H9 (cell line): Measurements from ENCODE around the gene MACROD1. TPM values are rescaled to one million over a fixed set of nuclear protein-coding genes. Genes with fewer than 3 reads are reported as not detected.

Experiments
- DNase-seq: peaks from one replicate; pipeline ENCODE4 v3.0.0-alpha.2; 2017
- H2AFZ ChIP-seq: one replicate; pipeline ENCODE4 v1.6.1; 2013; ENCODE audit warnings: mild to moderate bottlenecking, low read length, control low read depth, moderate library complexity
- H2AK5ac ChIP-seq: 2 replicates; pipeline ENCODE4 v1.6.1; 2013; ENCODE audit warnings: low read length, control low read depth, mixed read lengths; ENCODE audit not compliant: insufficient read length
- H2BK120ac ChIP-seq: one replicate; pipeline ENCODE4 v1.6.1; 2013; ENCODE audit warnings: low read depth, mild to moderate bottlenecking, low read length, control low read depth, inconsistent platforms; ENCODE audit not compliant: poor library complexity, severe bottlenecking
- H2BK12ac ChIP-seq: 2 replicates; pipeline ENCODE4 v1.6.1; 2013; ENCODE audit warnings: low read length, control low read depth, mixed read lengths, low read depth; ENCODE audit not compliant: insufficient read length
- H2BK15ac ChIP-seq: 2 replicates; pipeline ENCODE4 v1.6.1; 2013; ENCODE audit warnings: low read depth, low read length, control low read depth
- H2BK20ac ChIP-seq: one replicate; pipeline ENCODE4 v1.6.1; 2013; ENCODE audit warnings: low read depth, mild to moderate bottlenecking, low read length, control low read depth, inconsistent platforms; ENCODE audit not compliant: poor library complexity, severe bottlenecking
- H2BK5ac ChIP-seq: 2 replicates; pipeline ENCODE4 v1.6.1; 2013; ENCODE audit warnings: low read length, control low read depth, mixed read lengths; ENCODE audit not compliant: insufficient read length
- H3K14ac ChIP-seq: 2 replicates; pipeline ENCODE4 v1.6.1; 2013; ENCODE audit warnings: low read length, control low read depth; ENCODE audit not compliant: insufficient read depth
- H3K18ac ChIP-seq: 2 replicates; pipeline ENCODE4 v1.6.1; 2013; ENCODE audit warnings: low read depth, mild to moderate bottlenecking, mixed read lengths, low read length, control low read depth; ENCODE audit not compliant: insufficient read length
- H3K23ac ChIP-seq: 2 replicates; pipeline ENCODE4 v1.6.1; 2013; ENCODE audit warnings: low read length, control low read depth, mixed read lengths, low read depth; ENCODE audit not compliant: insufficient read length
- H3K23me2 ChIP-seq: 2 replicates; pipeline ENCODE4 v1.6.1; 2013; ENCODE audit warnings: low read depth, mild to moderate bottlenecking, mixed read lengths, low read length, control low read depth; ENCODE audit not compliant: insufficient read length, poor library complexity, severe bottlenecking
- H3K27ac ChIP-seq: 2 replicates; pipeline ENCODE4 v1.5.1; 2013; ENCODE audit warnings: low read length, control low read depth, mixed read lengths, low read depth; ENCODE audit not compliant: insufficient read length
- H3K27me3 ChIP-seq: 2 replicates; pipeline ENCODE4 v1.6.1; 2013; ENCODE audit warnings: low read length, control low read depth, inconsistent platforms; ENCODE audit not compliant: insufficient read depth
- H3K4ac ChIP-seq: 2 replicates; pipeline ENCODE4 v1.6.1; 2013; ENCODE audit warnings: low read depth, mild to moderate bottlenecking, control low read depth, inconsistent platforms, low read length, moderate library complexity
- H3K4me1 ChIP-seq: 2 replicates; pipeline ENCODE4 v1.6.1; 2013; ENCODE audit warnings: low read length, control low read depth, inconsistent platforms; ENCODE audit not compliant: insufficient read depth
- H3K4me2 ChIP-seq: 2 replicates; pipeline ENCODE4 v1.6.1; 2013; ENCODE audit warnings: low read length, control low read depth, mixed read lengths; ENCODE audit not compliant: insufficient read length, insufficient read depth
- H3K56ac ChIP-seq: 2 replicates; pipeline ENCODE4 v1.6.1; 2013; ENCODE audit warnings: low read depth, mild to moderate bottlenecking, mixed read lengths, low read length, control low read depth; ENCODE audit not compliant: insufficient read length
- H3K79me1 ChIP-seq: 2 replicates; pipeline ENCODE4 v1.6.1; 2013; ENCODE audit warnings: low read depth, mild to moderate bottlenecking, moderate library complexity, low read length, control low read depth, inconsistent platforms; ENCODE audit not compliant: insufficient read depth, poor library complexity, severe bottlenecking
- H3K79me2 ChIP-seq: 2 replicates; pipeline ENCODE4 v1.6.1; 2013; ENCODE audit warnings: low read length, control low read depth, inconsistent platforms; ENCODE audit not compliant: insufficient read depth
- H3K9ac ChIP-seq: 2 replicates; pipeline ENCODE4 v1.6.1; 2013; ENCODE audit warnings: low read length, control low read depth, mixed read lengths; ENCODE audit not compliant: insufficient read length; ENCODE audit errors: extremely low read depth
- H3K9me3 ChIP-seq: one replicate; pipeline ENCODE4 v1.6.1; 2013; ENCODE audit warnings: low read depth, low read length, inconsistent platforms; ENCODE audit not compliant: control insufficient read depth
- H3T11ph ChIP-seq: one replicate; pipeline ENCODE4 v1.6.1; 2013; ENCODE audit warnings: mild to moderate bottlenecking, low read length, control low read depth, inconsistent platforms
- H4K20me1 ChIP-seq: one replicate; pipeline ENCODE4 v1.6.1; 2013; ENCODE audit not compliant: control insufficient read depth, insufficient read length, insufficient read depth
- H4K5ac ChIP-seq: 2 replicates; pipeline ENCODE4 v1.6.1; 2013; ENCODE audit warnings: low read depth, mild to moderate bottlenecking, mixed read lengths, low read length, control low read depth; ENCODE audit not compliant: insufficient read length
- H4K8ac ChIP-seq: replicated peaks from 2 replicates; pipeline ENCODE4 v1.6.1; 2013; ENCODE audit warnings: low read length, control low read depth, mixed read lengths, low read depth; ENCODE audit not compliant: insufficient read length
- H4K91ac ChIP-seq: 2 replicates; pipeline ENCODE4 v1.6.1; 2013; ENCODE audit warnings: low read depth, mild to moderate bottlenecking, moderate library complexity, mixed read lengths, low read length, control low read depth; ENCODE audit not compliant: insufficient read length
- H3K27ac Mint-ChIP-seq, 3 experiments: 2 replicates in 2 of 3; 3 replicates in 1 of 3; pipeline ENCODE4 v1.8.0; 2020 to 2021; ENCODE audit warnings: mixed read lengths in 3 of 3, mild to moderate bottlenecking in 1 of 3, moderate library complexity in 1 of 3
- H3K27me3 Mint-ChIP-seq: 2 replicates; pipeline ENCODE4 v1.8.0; 2021; ENCODE audit warnings: low read depth, mild to moderate bottlenecking, moderate library complexity, mixed read lengths
- H3K36me3 Mint-ChIP-seq, 3 experiments: 2 replicates in 2 of 3; 3 replicates in 1 of 3; pipeline ENCODE4 v1.8.0; 2020 to 2021; ENCODE audit warnings: low read depth in 3 of 3, mixed read lengths in 3 of 3; ENCODE audit not compliant: insufficient read depth in 1 of 3
- H3K4me1 Mint-ChIP-seq, 2 experiments: 2 replicates each; pipeline ENCODE4 v1.8.0; 2020; ENCODE audit warnings: mixed read lengths in 2 of 2
- H3K4me3 Mint-ChIP-seq, 2 experiments: 2 replicates in 1 of 2; 3 replicates in 1 of 2; pipeline ENCODE4 v1.8.0; 2020 to 2021; ENCODE audit warnings: mild to moderate bottlenecking in 2 of 2, mixed read lengths in 2 of 2, moderate library complexity in 1 of 2
- H3K9me3 Mint-ChIP-seq, 2 experiments: 2 replicates in 1 of 2; 3 replicates in 1 of 2; pipeline ENCODE4 v1.8.0; 2020; ENCODE audit warnings: mild to moderate bottlenecking in 2 of 2, mixed read lengths in 2 of 2, moderate library complexity in 1 of 2
- CTCF ChIP-seq: fragments of 200-600 bp; sonication (generic); conservative IDR thresholded peaks from 3 replicates; pipeline ENCODE4 v1.8.0; 2021; ENCODE audit warnings: antibody characterized with exemption, mild to moderate bottlenecking
- WGBS: extraction: QIAGEN DNeasy Blood & Tissue Kit; methylation state at CpG from one replicate; pipeline ENCODE4 v1.1.7; 2013; ENCODE audit warnings: missing lambda C conversion rate, low lambda C conversion rate, mixed read lengths; ENCODE audit not compliant: insufficient read length; ENCODE audit errors: extremely low coverage; 5-methylcytosine and 5-hydroxymethylcytosine counted together
- total RNA-seq: library from RNA; stranded (reverse); gene quantifications from 2 replicates; pipeline ENCODE4 v1.2.1, GENCODE V29; 2021

Gene MACROD1
- total RNA-seq, 1 experiment from 2014 or later = 21.2 TPM

- H3K23ac ChIP-seq = no peak overlapping the region
- no peak overlapping the region for H2BK120ac ChIP-seq
- H3K27me3 Mint-ChIP-seq = peaks cover 85% of the 10 kb centered on the region
- no peaks in the 10 kb centered on the region for H3K4me1 ChIP-seq
- no peak overlapping the region for H2AFZ ChIP-seq
- no peak for TF ChIP-seq CTCF
- H3K4me3 Mint-ChIP-seq = no peak overlapping the region
- H3K4me1 Mint-ChIP-seq = peaks cover 4 to 10% of the 10 kb centered on the region in 2 experiments; a peak in 2 of 4 replicates
- H3K9ac ChIP-seq = no peak overlapping the region
- no peak overlapping the region for H3K4ac ChIP-seq
- H4K91ac ChIP-seq = no peak overlapping the region
- H3K36me3 Mint-ChIP-seq = no peaks in the 10 kb centered on the region
- no peak overlapping the region for H3K56ac ChIP-seq
- no peaks in the 10 kb centered on the region for H3K79me2 ChIP-seq
- no peak overlapping the region for H3K4me2 ChIP-seq
- no peak overlapping the region for H2BK5ac ChIP-seq
- H3K9me3 ChIP-seq = no peaks in the 10 kb centered on the region
- no peak overlapping the region for H3K14ac ChIP-seq
- peaks cover 5% of the 10 kb centered on the region for H4K20me1 ChIP-seq
- no CpG with 5 or more reads among the region's 8 CpGs for WGBS
- no peak overlapping the region for H4K8ac ChIP-seq
- no peak overlapping the region for H4K5ac ChIP-seq
- no peak overlapping the region for H3K27ac ChIP-seq
- no peak overlapping the region for H2BK12ac ChIP-seq
- no peak overlapping the region for H3T11ph ChIP-seq
- no peak overlapping the region for H2AK5ac ChIP-seq
- H2BK20ac ChIP-seq = no peak overlapping the region
- H3K27me3 ChIP-seq = peaks cover 8% of the 10 kb centered on the region; the same call in 1 of the 2 replicates
- H3K18ac ChIP-seq = no peak overlapping the region
- H3K27ac Mint-ChIP-seq = no peak overlapping the region
- H3K23me2 ChIP-seq = no peaks in the 10 kb centered on the region
- no peaks in the 10 kb centered on the region for H3K79me1 ChIP-seq
- no peaks in the 10 kb centered on the region; a peak in 1 of 5 replicates for H3K9me3 Mint-ChIP-seq
- no peak overlapping the region for H2BK15ac ChIP-seq
- DNase-seq = no peak
Measured at GRCh38 chr11:64076758-64077157, 89.2 kb downstream of the MACROD1 start.
